Left lung (tissue), 10 donors: Measurements from ENCODE around the gene PLXNB2. TPM values are rescaled to one million over a fixed set of nuclear protein-coding genes. Genes with fewer than 3 reads are reported as not detected.

ENCODE experiments used
- ATAC-seq: fragments of 200-7000 bp; cut with Tn5 transposase; one replicate; pipeline ENCODE4 v1.9.1; 2020; ENCODE audit warnings: moderate library complexity
- DNase-seq, 4 donors: peaks; one replicate each; pipeline ENCODE4 v3.0.0-alpha.2; 2013 to 2020
- H3K27ac ChIP-seq, 2 donors: fragments of 200-600 bp; sonication (generic) in 1 of 2; one replicate each; pipeline versions ENCODE4 v1.5.0 to v1.8.0; 2020 to 2021
- H3K27me3 ChIP-seq, 2 donors: fragments of 200-600 bp; sonication (generic) in 1 of 2; one replicate each; pipeline versions ENCODE4 v1.5.0 to v1.8.0; 2020 to 2021
- H3K36me3 ChIP-seq, 2 donors: fragments of 200-600 bp; sonication (generic) in 1 of 2; one replicate each; pipeline versions ENCODE4 v1.5.0 to v1.8.0; 2020 to 2021
- H3K4me1 ChIP-seq, 2 donors: fragments of 200-600 bp; one replicate each; pipeline ENCODE4 v1.8.0; 2021
- H3K4me3 ChIP-seq, 2 donors: fragments of 200-600 bp; sonication (generic) in 1 of 2; one replicate each; pipeline versions ENCODE4 v1.5.0 to v1.8.0; 2020 to 2021; ENCODE audit warnings: mild to moderate bottlenecking in 1 of 2
- H3K9me3 ChIP-seq, 2 donors: fragments of 200-600 bp; sonication (generic) in 1 of 2; one replicate each; pipeline versions ENCODE4 v1.5.0 to v1.8.0; 2020 to 2021
- intact Hi-C, 2 donors: fragments of 100-400 bp; cut with DNase I; formaldehyde crosslinking; loops; one replicate each; pipeline versions ENCODE4 v1.11.2 to v1.14.2; 2022
- polyA plus RNA-seq, 6 donors: library from polyadenylated mRNA; unstranded; fragments of 120-200 nt; gene quantifications; one replicate each; pipeline ENCODE4 v1.2.1, GENCODE V29; 2013; ENCODE audit not compliant: insufficient read length in 6 of 6
- total RNA-seq, 2 donors: library from RNA; stranded (reverse); fragmentation: NEBNext Ultra II Directional; extraction: Animal tissue kit (Norgen Biotek cat#: 25700); gene quantifications; one replicate each; pipeline ENCODE4 v1.2.1, GENCODE V29; 2021
- TF ChIP-seq, protein P1 (sequence below), 2 donors: fragments of 200-600 bp; sonication (generic) in 1 of 2; IDR thresholded peaks; one replicate each; pipeline versions ENCODE4 v1.5.0 to v1.8.0; 2021; ENCODE audit warnings: antibody characterized with exemption in 2 of 2
- donor health status: DM: no; HTN: yes; CAD: no.
- donor health status: DM: no; HTN: no; CAD: no.

The PLXNB2 gene
- total and polyA plus RNA-seq, 8 donors = 116 to 391 (median 145) TPM

DNA sequence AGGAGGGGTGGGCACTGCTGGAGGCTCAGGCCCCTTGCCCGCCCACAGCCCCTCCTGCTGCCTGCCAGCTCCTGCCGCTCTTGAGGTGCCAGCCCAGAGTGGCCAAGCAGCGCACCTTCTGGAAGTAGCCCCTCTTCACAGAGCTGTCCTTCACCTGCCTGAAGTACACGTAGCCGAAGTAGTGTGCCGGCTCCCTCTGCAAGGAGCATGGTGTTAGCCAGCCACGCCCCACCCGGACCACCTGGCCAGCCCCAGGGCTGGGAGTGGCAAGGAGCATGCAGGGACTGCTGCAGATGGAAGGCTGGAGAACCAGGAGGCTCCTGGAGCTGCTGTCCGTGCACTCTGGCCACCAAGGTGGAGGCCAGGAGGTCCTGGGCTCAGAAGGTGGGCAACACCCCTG is 9.7 kb upstream of the PLXNB2 start:
- TF ChIP-seq, protein P1, sequence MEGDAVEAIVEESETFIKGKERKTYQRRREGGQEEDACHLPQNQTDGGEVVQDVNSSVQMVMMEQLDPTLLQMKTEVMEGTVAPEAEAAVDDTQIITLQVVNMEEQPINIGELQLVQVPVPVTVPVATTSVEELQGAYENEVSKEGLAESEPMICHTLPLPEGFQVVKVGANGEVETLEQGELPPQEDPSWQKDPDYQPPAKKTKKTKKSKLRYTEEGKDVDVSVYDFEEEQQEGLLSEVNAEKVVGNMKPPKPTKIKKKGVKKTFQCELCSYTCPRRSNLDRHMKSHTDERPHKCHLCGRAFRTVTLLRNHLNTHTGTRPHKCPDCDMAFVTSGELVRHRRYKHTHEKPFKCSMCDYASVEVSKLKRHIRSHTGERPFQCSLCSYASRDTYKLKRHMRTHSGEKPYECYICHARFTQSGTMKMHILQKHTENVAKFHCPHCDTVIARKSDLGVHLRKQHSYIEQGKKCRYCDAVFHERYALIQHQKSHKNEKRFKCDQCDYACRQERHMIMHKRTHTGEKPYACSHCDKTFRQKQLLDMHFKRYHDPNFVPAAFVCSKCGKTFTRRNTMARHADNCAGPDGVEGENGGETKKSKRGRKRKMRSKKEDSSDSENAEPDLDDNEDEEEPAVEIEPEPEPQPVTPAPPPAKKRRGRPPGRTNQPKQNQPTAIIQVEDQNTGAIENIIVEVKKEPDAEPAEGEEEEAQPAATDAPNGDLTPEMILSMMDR (IDR thresholded peaks at IDR 0.05) = no peak
- DNase-seq (no peak), ATAC-seq (no peak)
- Histone ChIP-seq H3K4me1 (peaks cover 4 to 18% of the 10 kb centered on the region in 2 donors), H3K36me3 (no peaks in the 10 kb centered on the region), H3K4me3 (no peak overlapping the region), H3K27me3 (no peaks in the 10 kb centered on the region), H3K27ac (no peak overlapping the region), H3K9me3 (no peaks in the 10 kb centered on the region)
- intact Hi-C loops = no loop called here

DNA sequence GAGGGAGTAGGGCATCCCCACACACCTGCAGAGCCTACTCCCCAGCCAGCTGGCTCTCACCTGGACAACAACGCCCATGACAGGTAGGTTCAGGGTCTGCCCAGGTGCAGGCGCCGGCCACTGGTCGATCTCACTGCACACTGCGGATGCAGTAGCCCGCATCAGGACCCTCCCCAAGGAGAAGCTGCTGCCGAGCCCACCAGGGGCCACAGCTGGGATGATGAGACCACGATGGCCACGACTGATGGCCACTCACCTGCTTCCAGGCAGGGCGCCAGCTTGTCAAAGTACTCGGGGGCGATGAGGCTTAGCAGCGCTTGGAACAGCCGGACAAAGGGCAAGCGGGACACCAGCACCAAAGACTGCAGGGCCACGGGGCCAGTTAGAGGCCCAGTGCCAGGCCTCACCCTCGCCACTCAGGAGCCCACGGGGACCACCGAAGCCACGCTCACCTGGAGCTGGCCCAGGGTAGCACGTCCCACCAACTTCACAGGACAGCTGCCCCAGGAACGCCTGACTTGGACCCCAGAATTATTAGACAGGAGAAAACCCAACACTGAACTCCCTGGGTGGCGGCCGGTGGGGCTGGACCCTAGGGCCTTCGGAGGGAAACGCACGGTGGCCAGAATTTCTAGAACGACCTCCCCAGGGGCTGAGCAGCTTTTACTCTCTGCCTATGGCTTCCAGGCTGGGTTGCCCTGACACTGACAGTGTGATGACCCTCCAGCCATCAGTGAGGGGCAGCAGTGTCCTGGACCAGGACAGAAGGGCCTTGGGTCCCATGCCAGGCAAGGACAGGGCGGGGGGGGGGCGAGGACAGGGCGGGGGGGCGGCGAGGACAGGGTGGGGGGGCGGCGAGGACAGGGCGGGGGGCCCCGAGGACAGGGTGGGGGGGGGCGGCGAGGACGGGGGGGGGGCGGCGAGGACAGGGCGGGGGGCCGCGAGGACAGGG is 8.9 kb upstream of the PLXNB2 start:
- Histone ChIP-seq H3K4me1 (peaks cover 4 to 18% of the 10 kb centered on the region in 2 donors), H3K36me3 (no peaks in the 10 kb centered on the region), H3K27me3 (no peaks in the 10 kb centered on the region), H3K27ac (no peak overlapping the region), H3K9me3 (no peaks in the 10 kb centered on the region), H3K4me3 (no peak overlapping the region)
- DNase-seq = no peak
- TF ChIP-seq, protein P1 (IDR thresholded peaks at IDR 0.05) = no peak
- ATAC-seq = no peak
- intact Hi-C loops = no loop called here

DNA sequence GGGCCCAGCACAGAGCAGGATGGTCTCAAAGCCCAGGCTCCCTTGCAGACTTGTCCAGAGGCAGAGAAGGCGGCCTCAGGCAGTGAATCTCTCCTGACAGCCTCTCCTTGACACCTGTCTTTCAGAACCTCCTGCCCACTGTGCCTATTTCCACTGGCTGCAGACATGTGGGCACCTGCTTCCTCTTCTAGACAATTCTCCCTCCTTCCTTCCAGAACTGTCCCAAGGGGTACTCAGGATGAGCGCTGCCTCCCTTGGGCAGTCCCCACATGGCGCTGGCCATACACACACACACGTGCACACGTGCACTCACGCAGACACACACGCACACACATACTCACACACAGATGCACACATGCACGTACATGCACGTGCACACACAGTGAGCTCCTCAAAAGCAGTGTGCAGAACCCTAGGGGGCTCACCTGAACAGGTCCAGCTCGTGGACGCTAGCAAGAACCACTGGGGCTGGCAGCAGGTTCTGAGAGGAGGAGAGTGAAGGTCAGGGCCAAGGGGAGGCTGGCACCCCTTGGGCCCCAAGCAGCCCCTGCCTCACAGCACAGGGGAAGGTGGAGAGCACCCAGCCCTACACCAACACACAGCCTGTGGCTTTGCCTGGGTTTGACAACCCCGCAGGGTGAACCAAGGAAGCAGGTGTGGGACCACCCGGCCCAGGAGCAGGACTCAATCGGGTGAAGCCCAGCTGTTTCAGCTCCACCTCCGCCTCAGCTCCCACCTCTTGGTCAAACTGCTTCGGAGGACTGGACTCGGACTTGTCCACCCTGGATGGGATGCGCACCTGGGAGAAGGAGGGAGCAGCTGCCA is 8.1 kb upstream of the PLXNB2 start:
- intact Hi-C loops = no loop called here
- no peaks in the 10 kb centered on the region for H3K9me3 ChIP-seq
- no peaks in the 10 kb centered on the region for H3K27me3 ChIP-seq
- H3K27ac ChIP-seq = no peak overlapping the region
- ATAC-seq = no peak
- H3K4me3 ChIP-seq = no peak overlapping the region
- no peaks in the 10 kb centered on the region for H3K36me3 ChIP-seq
- H3K4me1 ChIP-seq = peaks cover 4 to 18% of the 10 kb centered on the region in 2 donors
- DNase-seq = peak in 1 of 4 donors; percentile 30
- TF ChIP-seq, protein P1 (IDR thresholded peaks at IDR 0.05) = no peak

DNA sequence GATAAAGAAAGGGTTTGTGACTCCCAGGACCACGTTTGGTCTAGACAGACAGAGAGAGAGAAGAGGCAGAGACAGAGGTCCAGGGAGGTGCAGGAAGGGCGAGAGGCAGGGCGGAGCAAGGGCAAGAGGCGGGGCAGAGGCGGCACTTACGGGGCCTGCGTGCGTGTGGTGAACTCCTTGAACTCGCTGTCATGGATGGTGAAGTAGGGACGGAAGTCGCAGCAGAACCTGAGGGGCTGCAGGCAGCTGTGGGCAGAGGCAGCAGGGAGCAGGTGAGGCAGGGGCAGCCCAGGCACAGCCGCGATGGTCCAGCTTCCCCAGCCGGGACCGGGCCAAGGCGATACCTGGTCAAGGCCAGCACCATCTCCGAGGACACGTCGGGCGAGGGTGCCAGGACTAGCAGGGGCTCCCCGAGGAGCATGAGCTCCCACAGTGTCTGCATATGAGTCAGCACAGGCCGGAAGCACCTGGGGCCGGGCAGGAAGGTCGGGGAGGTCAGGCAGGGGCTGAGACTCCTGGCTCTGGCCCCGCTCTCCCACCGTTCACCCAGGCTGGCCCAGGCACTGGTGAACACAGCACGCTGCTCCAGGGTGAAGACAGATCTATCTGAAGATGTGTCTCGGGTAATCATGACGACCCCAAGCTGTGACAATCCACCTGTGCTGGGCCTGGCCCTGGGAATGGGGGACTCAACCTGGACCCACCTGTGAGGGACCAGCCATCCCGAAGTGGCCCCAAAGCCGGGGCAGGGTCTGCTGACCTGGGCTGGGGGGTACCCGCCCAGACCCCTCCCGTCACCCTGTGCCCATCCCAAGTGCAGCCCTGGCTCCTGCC is 7.2 kb upstream of the PLXNB2 start:
- TF ChIP-seq, protein P1 (IDR thresholded peaks at IDR 0.05) = no peak
- ATAC-seq = peak; percentile 88
- intact Hi-C loops = no loop called here

More for the DNA sequence above, 7.2 kb upstream of the PLXNB2 start:
- Histone ChIP-seq H3K36me3 (no peaks in the 10 kb centered on the region), H3K4me1 (peaks cover 4 to 18% of the 10 kb centered on the region in 2 donors), H3K4me3 (peak overlapping the region in 1 of 2 donors; percentile 19), H3K27me3 (no peaks in the 10 kb centered on the region), H3K27ac (peak overlapping the region in 1 of 2 donors; percentile 51), H3K9me3 (no peaks in the 10 kb centered on the region)
- peak in 2 of 4 donors; percentile 84 to 92 for DNase-seq
